GM19397 (cell line): ENCODE measurements around the gene MYOCD.

Experiments used
- ATAC-seq: cut with Tn5 transposase; IDR thresholded peaks from one replicate; pipeline ENCODE4 v1.9.1; 2021; ENCODE audit warnings: mild to moderate bottlenecking, moderate library complexity; ENCODE audit not compliant: unreplicated experiment

The MYOCD gene

GRCh38 chr17:12640364-12640763, 25.3 kb upstream of the MYOCD start:
- ATAC-seq: no peak

GRCh38 chr17:12641084-12641483, 24.6 kb upstream of the MYOCD start:
- ATAC-seq: no peak

- no peak for ATAC-seq
Measured at GRCh38 chr17:12642034-12642433, 23.7 kb upstream of the MYOCD start.

GRCh38 chr17:12643822-12644221, 21.9 kb upstream of the MYOCD start:
- ATAC-seq: no peak

GRCh38 chr17:12644623-12645022, 21.1 kb upstream of the MYOCD start:
- ATAC-seq: no peak

GRCh38 chr17:12646761-12647422, 18.8 kb upstream of the MYOCD start:
- ATAC-seq: no peak

- no peak for ATAC-seq
Measured at GRCh38 chr17:12648498-12648897, 17.2 kb upstream of the MYOCD start.

GRCh38 chr17:12655936-12656335, 9.8 kb upstream of the MYOCD start:
- no peak for ATAC-seq

- ATAC-seq: no peak
Measured at GRCh38 chr17:12656354-12656753, 9.3 kb upstream of the MYOCD start.

- no peak for ATAC-seq
Measured at GRCh38 chr17:12659500-12659899, 6.2 kb upstream of the MYOCD start.

- ATAC-seq: no peak
Measured at GRCh38 chr17:12664252-12664651, 1.4 kb upstream of the MYOCD start.

- no peak for ATAC-seq
Measured at GRCh38 chr17:12664894-12665262, 812 bp upstream of the MYOCD start.

- ATAC-seq: no peak
Measured at GRCh38 chr17:12666718-12667117, 1.0 kb downstream of the MYOCD start.

GRCh38 chr17:12667299-12667958, 1.7 kb downstream of the MYOCD start:
- ATAC-seq: no peak

GRCh38 chr17:12671906-12672305, 6.2 kb downstream of the MYOCD start:
- no peak for ATAC-seq

- ATAC-seq: no peak
Measured at GRCh38 chr17:12672947-12673346, 7.3 kb downstream of the MYOCD start.

GRCh38 chr17:12673788-12674187, 8.1 kb downstream of the MYOCD start:
- ATAC-seq: no peak

- ATAC-seq: no peak
Measured at GRCh38 chr17:12680407-12680897, 14.8 kb downstream of the MYOCD start.

GRCh38 chr17:12680993-12681392, 15.3 kb downstream of the MYOCD start:
- ATAC-seq: no peak

- no peak for ATAC-seq
Measured at GRCh38 chr17:12683299-12683698, 17.6 kb downstream of the MYOCD start.

- ATAC-seq: no peak
Measured at GRCh38 chr17:12686486-12686885, 20.8 kb downstream of the MYOCD start.

GRCh38 chr17:12688382-12688781, 22.7 kb downstream of the MYOCD start:
- ATAC-seq: no peak

GRCh38 chr17:12691173-12691572, 25.5 kb downstream of the MYOCD start:
- no peak for ATAC-seq
